ENCODE data around the gene TRAM2. TPM values are rescaled to one million over a fixed set of nuclear protein-coding genes. Genes with fewer than 3 reads are reported as not detected.

The TRAM2 gene
- total RNA-seq, 4 donors from 2014 or later, result 3.8 to 33.2 (median 17.6) TPM

GRCh38 chr6:52509281-52510212 lies 67.3 kb downstream of the TRAM2 start:
- intact Hi-C loops (cut with DNase I; ENCODE audit: low total_unique reads), result loop anchor here (10.0 kb wide), 1 partner anchor 65 kb away; the partner anchor contains the start of gene TRAM2
- Histone ChIP-seq H3K27me3 (no peaks in the 10 kb centered on the region), H3K4me1 (peaks cover 11 to 29% of the 10 kb centered on the region in 2 donors), H3K9me3 (no peaks in the 10 kb centered on the region), H3K27ac (peak overlapping the region; percentile 29 to 94), H3K36me3 (no peaks in the 10 kb centered on the region), H3K4me3 (no peak overlapping the region)
- no peak for DNase-seq
- no peak for TF ChIP-seq CTCF (IDR thresholded peaks at IDR 0.05)
- TF ChIP-seq POLR2A (IDR thresholded peaks at IDR 0.05), result no peak

GRCh38 chr6:52508261-52508739 lies 68.6 kb downstream of the TRAM2 start:
- no peaks in the 10 kb centered on the region for H3K36me3 ChIP-seq
- H3K27me3 ChIP-seq, result no peaks in the 10 kb centered on the region
- H3K4me1 ChIP-seq, result peaks cover 10 to 21% of the 10 kb centered on the region in 2 donors
- H3K4me3 ChIP-seq, result no peak overlapping the region
- H3K27ac ChIP-seq, result peak overlapping the region in 1 of 2 donors; percentile 3
- DNase-seq, result no peak
- no peaks in the 10 kb centered on the region for H3K9me3 ChIP-seq
- intact Hi-C loops (cut with DNase I; ENCODE audit: low total_unique reads), result no loop called here
- TF ChIP-seq CTCF (IDR thresholded peaks at IDR 0.05) (no peak), POLR2A (IDR thresholded peaks at IDR 0.05) (no peak)

GRCh38 chr6:52507557-52508260 lies 69.2 kb downstream of the TRAM2 start:
- no peak overlapping the region for H3K4me3 ChIP-seq
- H3K4me1 ChIP-seq, result peaks cover 8 to 15% of the 10 kb centered on the region in 2 donors
- TF ChIP-seq CTCF (IDR thresholded peaks at IDR 0.05) (no peak), POLR2A (IDR thresholded peaks at IDR 0.05) (no peak)
- no peaks in the 10 kb centered on the region for H3K27me3 ChIP-seq
- H3K27ac ChIP-seq, result peak overlapping the region in 1 of 2 donors; percentile 3
- intact Hi-C loops (cut with DNase I; ENCODE audit: low total_unique reads), result no loop called here
- H3K36me3 ChIP-seq, result no peaks in the 10 kb centered on the region
- no peak for DNase-seq
- no peaks in the 10 kb centered on the region for H3K9me3 ChIP-seq

GRCh38 chr6:52506476-52506875 lies 70.4 kb downstream of the TRAM2 start:
- Histone ChIP-seq H3K4me3 (no peak overlapping the region), H3K27ac (no peak overlapping the region), H3K36me3 (no peaks in the 10 kb centered on the region), H3K9me3 (no peaks in the 10 kb centered on the region), H3K4me1 (peaks cover 5 to 6% of the 10 kb centered on the region in 2 donors), H3K27me3 (no peaks in the 10 kb centered on the region)
- TF ChIP-seq POLR2A (IDR thresholded peaks at IDR 0.05) (no peak), CTCF (IDR thresholded peaks at IDR 0.05) (no peak)
- DNase-seq, result no peak
- intact Hi-C loops (cut with DNase I; ENCODE audit: low total_unique reads), result no loop called here
